Breast epithelium (tissue), 3 donors: ENCODE data around the gene PIK3CB.

Experiments used
- POLR2A ChIP-seq: fragments of 450-650 bp; IDR thresholded peaks from one replicate; pipeline ENCODE4 v1.6.1; 2016; ENCODE audit warnings: antibody characterized with exemption, mild to moderate bottlenecking, moderate library complexity
- POLR2AphosphoS5 ChIP-seq, 3 donors: sonication (generic); formaldehyde crosslinking; IDR thresholded peaks; one replicate each; pipeline ENCODE4 v1.6.1; 2017; ENCODE audit warnings: antibody characterized with exemption in 3 of 3
- TF ChIP-seq, protein P1 (sequence below), 3 donors: fragments of 450-650 bp; IDR thresholded peaks; one replicate each; pipeline ENCODE4 v1.5.1; 2016 to 2017; ENCODE audit warnings: antibody characterized with exemption in 3 of 3, mild to moderate bottlenecking in 3 of 3, moderate library complexity in 3 of 3

DNA sequence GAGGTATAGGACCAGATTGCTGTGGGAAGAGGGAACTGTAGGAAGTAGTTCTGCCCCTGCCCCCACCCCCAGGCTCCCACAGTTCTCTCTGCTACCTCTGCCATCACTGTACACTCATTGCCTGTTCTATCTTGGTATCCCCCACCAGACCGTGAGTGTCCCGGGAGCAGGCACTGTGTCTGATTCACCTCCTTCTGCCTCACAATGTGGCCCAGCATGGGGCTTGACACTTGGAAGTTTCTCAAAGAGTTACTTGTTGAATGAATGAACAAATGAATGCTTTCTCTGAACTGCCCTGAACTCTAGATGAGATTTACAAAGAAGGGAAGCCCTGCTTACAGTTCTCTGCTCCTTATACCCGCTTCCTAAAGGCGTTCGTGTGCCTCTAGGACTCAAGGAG is 27.1 kb upstream of the PIK3CB start:
- TF ChIP-seq, protein P1, sequence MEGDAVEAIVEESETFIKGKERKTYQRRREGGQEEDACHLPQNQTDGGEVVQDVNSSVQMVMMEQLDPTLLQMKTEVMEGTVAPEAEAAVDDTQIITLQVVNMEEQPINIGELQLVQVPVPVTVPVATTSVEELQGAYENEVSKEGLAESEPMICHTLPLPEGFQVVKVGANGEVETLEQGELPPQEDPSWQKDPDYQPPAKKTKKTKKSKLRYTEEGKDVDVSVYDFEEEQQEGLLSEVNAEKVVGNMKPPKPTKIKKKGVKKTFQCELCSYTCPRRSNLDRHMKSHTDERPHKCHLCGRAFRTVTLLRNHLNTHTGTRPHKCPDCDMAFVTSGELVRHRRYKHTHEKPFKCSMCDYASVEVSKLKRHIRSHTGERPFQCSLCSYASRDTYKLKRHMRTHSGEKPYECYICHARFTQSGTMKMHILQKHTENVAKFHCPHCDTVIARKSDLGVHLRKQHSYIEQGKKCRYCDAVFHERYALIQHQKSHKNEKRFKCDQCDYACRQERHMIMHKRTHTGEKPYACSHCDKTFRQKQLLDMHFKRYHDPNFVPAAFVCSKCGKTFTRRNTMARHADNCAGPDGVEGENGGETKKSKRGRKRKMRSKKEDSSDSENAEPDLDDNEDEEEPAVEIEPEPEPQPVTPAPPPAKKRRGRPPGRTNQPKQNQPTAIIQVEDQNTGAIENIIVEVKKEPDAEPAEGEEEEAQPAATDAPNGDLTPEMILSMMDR (IDR thresholded peaks at IDR 0.05), result no peak
- no peak for TF ChIP-seq POLR2A
- TF ChIP-seq POLR2AphosphoS5 (IDR thresholded peaks at IDR 0.05), result no peak
